ENCODE measurements around the gene SPACA4. TPM values are rescaled to one million over a fixed set of nuclear protein-coding genes. Genes with fewer than 3 reads are reported as not detected.

Gene SPACA4
- total RNA-seq, 1 donor from 2014 or later = 0.98 TPM

- ATAC-seq (peak; percentile 56), DNase-seq (peak; percentile 89)
- intact Hi-C loops (cut with DNase I) = no loop called here
- H3K27me3 ChIP-seq = no peaks in the 10 kb centered on the region
- H3K4me1 ChIP-seq = peaks cover 24% of the 10 kb centered on the region
- peak overlapping the region; percentile 93 for H3K27ac ChIP-seq
- peak overlapping the region; percentile 80 for H3K4me3 ChIP-seq
- H3K9me3 ChIP-seq = no peaks in the 10 kb centered on the region
- H3K36me3 ChIP-seq = peaks cover 2% of the 10 kb centered on the region
- TF ChIP-seq, protein P1, sequence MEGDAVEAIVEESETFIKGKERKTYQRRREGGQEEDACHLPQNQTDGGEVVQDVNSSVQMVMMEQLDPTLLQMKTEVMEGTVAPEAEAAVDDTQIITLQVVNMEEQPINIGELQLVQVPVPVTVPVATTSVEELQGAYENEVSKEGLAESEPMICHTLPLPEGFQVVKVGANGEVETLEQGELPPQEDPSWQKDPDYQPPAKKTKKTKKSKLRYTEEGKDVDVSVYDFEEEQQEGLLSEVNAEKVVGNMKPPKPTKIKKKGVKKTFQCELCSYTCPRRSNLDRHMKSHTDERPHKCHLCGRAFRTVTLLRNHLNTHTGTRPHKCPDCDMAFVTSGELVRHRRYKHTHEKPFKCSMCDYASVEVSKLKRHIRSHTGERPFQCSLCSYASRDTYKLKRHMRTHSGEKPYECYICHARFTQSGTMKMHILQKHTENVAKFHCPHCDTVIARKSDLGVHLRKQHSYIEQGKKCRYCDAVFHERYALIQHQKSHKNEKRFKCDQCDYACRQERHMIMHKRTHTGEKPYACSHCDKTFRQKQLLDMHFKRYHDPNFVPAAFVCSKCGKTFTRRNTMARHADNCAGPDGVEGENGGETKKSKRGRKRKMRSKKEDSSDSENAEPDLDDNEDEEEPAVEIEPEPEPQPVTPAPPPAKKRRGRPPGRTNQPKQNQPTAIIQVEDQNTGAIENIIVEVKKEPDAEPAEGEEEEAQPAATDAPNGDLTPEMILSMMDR (IDR thresholded peaks at IDR 0.05) = no peak
Measured at GRCh38 chr19:48637948-48638830, 31.6 kb downstream of the SPACA4 start.

DNA sequence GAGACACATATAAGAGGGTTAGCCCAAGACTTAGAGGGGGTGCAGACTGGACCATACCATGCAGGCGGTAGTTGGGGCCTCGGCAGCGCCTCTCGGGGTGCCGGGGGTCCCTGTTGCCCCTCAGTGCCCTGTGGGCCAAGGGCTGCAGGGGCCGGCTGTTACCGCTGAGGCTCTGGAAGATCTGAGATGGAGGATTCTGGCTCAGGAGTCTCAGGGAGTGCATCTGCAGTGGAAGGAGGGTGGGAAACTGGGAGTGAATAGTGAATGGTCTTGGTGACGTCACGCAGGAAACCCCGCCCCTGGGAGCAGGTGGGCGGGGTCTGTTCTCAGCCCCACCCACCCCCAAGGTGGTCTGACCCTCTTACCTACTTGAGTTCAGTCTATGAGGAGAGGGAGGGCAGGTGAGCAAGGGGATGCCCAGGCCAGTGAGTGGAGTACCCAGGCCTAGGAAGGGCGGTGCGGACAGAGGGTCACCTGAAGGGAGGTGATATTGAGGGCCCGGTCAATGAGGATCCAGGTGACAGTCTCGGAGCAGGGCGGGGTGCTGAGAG lies 32.4 kb downstream of the SPACA4 start:
- DNase-seq = peak; percentile 72
- Histone ChIP-seq H3K36me3 (no peaks in the 10 kb centered on the region), H3K27me3 (no peaks in the 10 kb centered on the region), H3K9me3 (no peaks in the 10 kb centered on the region), H3K27ac (peak overlapping the region; percentile 93), H3K4me1 (peaks cover 17% of the 10 kb centered on the region), H3K4me3 (peak overlapping the region; percentile 80)
- no peak for ATAC-seq
- TF ChIP-seq, protein P1 (IDR thresholded peaks at IDR 0.05) = no peak
- intact Hi-C loops (cut with DNase I) = no loop called here

GRCh38 chr19:48639483-48640375 lies 33.2 kb downstream of the SPACA4 start:
- intact Hi-C loops (cut with DNase I) = no loop called here
- H3K36me3 ChIP-seq = no peaks in the 10 kb centered on the region
- no peaks in the 10 kb centered on the region for H3K27me3 ChIP-seq
- TF ChIP-seq, protein P1 (IDR thresholded peaks at IDR 0.05) = no peak
- DNase-seq (no peak), ATAC-seq (no peak)
- H3K9me3 ChIP-seq = no peaks in the 10 kb centered on the region
- H3K4me3 ChIP-seq = no peak overlapping the region
- peaks cover 16% of the 10 kb centered on the region for H3K4me1 ChIP-seq
- no peak overlapping the region for H3K27ac ChIP-seq

- no peaks in the 10 kb centered on the region for H3K36me3 ChIP-seq
- H3K4me1 ChIP-seq = peaks cover 20% of the 10 kb centered on the region
- ATAC-seq (no peak), DNase-seq (no peak)
- H3K27me3 ChIP-seq = no peaks in the 10 kb centered on the region
- TF ChIP-seq, protein P1 (IDR thresholded peaks at IDR 0.05) = no peak
- H3K4me3 ChIP-seq = no peak overlapping the region
- H3K9me3 ChIP-seq = no peaks in the 10 kb centered on the region
- no peak overlapping the region for H3K27ac ChIP-seq
- intact Hi-C loops (cut with DNase I) = no loop called here
Measured at GRCh38 chr19:48641850-48642249, 35.3 kb downstream of the SPACA4 start.

GRCh38 chr19:48642862-48643261 lies 36.3 kb downstream of the SPACA4 start:
- H3K9me3 ChIP-seq = no peaks in the 10 kb centered on the region
- no peak overlapping the region for H3K4me3 ChIP-seq
- H3K4me1 ChIP-seq = peaks cover 20% of the 10 kb centered on the region
- no peaks in the 10 kb centered on the region for H3K36me3 ChIP-seq
- H3K27me3 ChIP-seq = no peaks in the 10 kb centered on the region
- intact Hi-C loops (cut with DNase I) = no loop called here
- H3K27ac ChIP-seq = no peak overlapping the region
- no peak for ATAC-seq
- TF ChIP-seq, protein P1 (IDR thresholded peaks at IDR 0.05) = no peak
- no peak for DNase-seq
